GM12878 (cell line): Measurements from ENCODE around the gene TMEM252. TPM values are rescaled to one million over a fixed set of nuclear protein-coding genes. Genes with fewer than 3 reads are reported as not detected.

Experiments used
- BACH1 ChIP-seq: fragments of 450-650 bp; IDR thresholded peaks from 2 replicates; pipeline ENCODE4 v1.6.1; 2017; ENCODE audit warnings: mild to moderate bottlenecking, borderline replicate concordance
- CEBPZ ChIP-seq: fragments of 150-350 bp; IDR thresholded peaks from 2 replicates; pipeline ENCODE4 v1.6.1; 2016; ENCODE audit warnings: low read depth, low read length
- CTCF ChIP-seq, 3 experiments: IDR thresholded peaks in 2 of 3; conservative IDR thresholded peaks in 1 of 3; 2 replicates each; pipeline ENCODE4 v1.5.1; 2011; ENCODE audit warnings: low read depth in 3 of 3, low read length in 3 of 3, mild to moderate bottlenecking in 3 of 3, control low read depth in 2 of 3, moderate library complexity in 2 of 3, inconsistent platforms in 1 of 3, mixed read lengths in 1 of 3; ENCODE audit not compliant: control insufficient read depth in 2 of 3, insufficient read depth in 1 of 3; ENCODE audit errors: extremely low read depth in 1 of 3
- KAT2A ChIP-seq: conservative IDR thresholded peaks from 2 replicates; pipeline ENCODE4 v1.6.1; 2011; ENCODE audit warnings: low read depth, low read length; ENCODE audit not compliant: control insufficient read depth
- NFYB ChIP-seq: IDR thresholded peaks from 2 replicates; pipeline ENCODE4 v1.6.1; 2011; ENCODE audit warnings: low read depth, mild to moderate bottlenecking, low read length, improper control_type of control experiment, moderate library complexity; ENCODE audit not compliant: insufficient read depth
- RFX5 ChIP-seq: IDR thresholded peaks from 2 replicates; pipeline ENCODE4 v1.6.1; 2011; ENCODE audit warnings: low read depth, low read length, improper control_type of control experiment
- STAT3 ChIP-seq: IDR thresholded peaks from 2 replicates; pipeline ENCODE4 v1.6.1; 2011; ENCODE audit warnings: low read depth, low read length, improper control_type of control experiment
- ZNF687 ChIP-seq: fragments of 450-650 bp; IDR thresholded peaks from 2 replicates; pipeline ENCODE4 v1.6.1; 2017; ENCODE audit warnings: mild to moderate bottlenecking, moderate library complexity
- polyA plus RNA-seq, 11 experiments: library from polyadenylated mRNA; depleted of rRNA in 4 of 11; unstranded in 6 of 11; stranded (reverse) in 5 of 11; fragments of >200 nt; fragmentation: Nextera tagmentation in 4 of 11; fragmentation: Illumina TruSeq in 1 of 11; extraction: Ambion mirVana in 4 of 11; extraction: Trizol in 1 of 11; gene quantifications; 1 replicate in 1 of 11; 2 replicates in 10 of 11; pipeline versions ENCODE4 v1.2.1 to v1.2.3, GENCODE V29; 2011 to 2016; ENCODE audit warnings: inconsistent platforms in 2 of 11, missing spikeins in 2 of 11, low read depth in 1 of 11
- total RNA-seq, 4 experiments: library from RNA; depleted of rRNA in 3 of 4; stranded (reverse); fragments of >200 nt in 3 of 4; fragmentation: Illumina TruSeq in 1 of 4; extraction: Trizol in 1 of 4; gene quantifications; 2 replicates each; pipeline versions ENCODE4 v1.2.1 to v1.2.3, GENCODE V29; 2013 to 2021
- TF ChIP-seq, protein P1 (sequence below): fragments of 450-650 bp; IDR thresholded peaks from 2 replicates; pipeline ENCODE4 v1.6.1; 2017; ENCODE audit warnings: antibody characterized with exemption, mild to moderate bottlenecking, moderate library complexity

Gene TMEM252
- total and polyA plus RNA-seq, 10 of the 15 experiments (the other 5 are each of a cell fraction or from before 2014, with no cell fraction given) = not detected

- TF ChIP-seq CTCF (IDR thresholded peaks at IDR 0.05 in 2 of 3, conservative IDR thresholded peaks at IDR 0.05 in 1 of 3; ENCODE audit: control insufficient read depth in 2 of 3, extremely low read depth in 1 of 3, insufficient read depth in 1 of 3, low read depth in 3 of 3, low read length in 3 of 3) (no peak), KAT2A (no peak), NFYB (no peak), CEBPZ (no peak), RFX5 (no peak), BACH1 (no peak), ZNF687 (no peak), STAT3 (no peak)
- TF ChIP-seq, protein P1, sequence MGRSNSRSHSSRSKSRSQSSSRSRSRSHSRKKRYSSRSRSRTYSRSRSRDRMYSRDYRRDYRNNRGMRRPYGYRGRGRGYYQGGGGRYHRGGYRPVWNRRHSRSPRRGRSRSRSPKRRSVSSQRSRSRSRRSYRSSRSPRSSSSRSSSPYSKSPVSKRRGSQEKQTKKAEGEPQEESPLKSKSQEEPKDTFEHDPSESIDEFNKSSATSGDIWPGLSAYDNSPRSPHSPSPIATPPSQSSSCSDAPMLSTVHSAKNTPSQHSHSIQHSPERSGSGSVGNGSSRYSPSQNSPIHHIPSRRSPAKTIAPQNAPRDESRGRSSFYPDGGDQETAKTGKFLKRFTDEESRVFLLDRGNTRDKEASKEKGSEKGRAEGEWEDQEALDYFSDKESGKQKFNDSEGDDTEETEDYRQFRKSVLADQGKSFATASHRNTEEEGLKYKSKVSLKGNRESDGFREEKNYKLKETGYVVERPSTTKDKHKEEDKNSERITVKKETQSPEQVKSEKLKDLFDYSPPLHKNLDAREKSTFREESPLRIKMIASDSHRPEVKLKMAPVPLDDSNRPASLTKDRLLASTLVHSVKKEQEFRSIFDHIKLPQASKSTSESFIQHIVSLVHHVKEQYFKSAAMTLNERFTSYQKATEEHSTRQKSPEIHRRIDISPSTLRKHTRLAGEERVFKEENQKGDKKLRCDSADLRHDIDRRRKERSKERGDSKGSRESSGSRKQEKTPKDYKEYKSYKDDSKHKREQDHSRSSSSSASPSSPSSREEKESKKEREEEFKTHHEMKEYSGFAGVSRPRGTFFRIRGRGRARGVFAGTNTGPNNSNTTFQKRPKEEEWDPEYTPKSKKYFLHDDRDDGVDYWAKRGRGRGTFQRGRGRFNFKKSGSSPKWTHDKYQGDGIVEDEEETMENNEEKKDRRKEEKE = no peak
These were observed 37.3 kb upstream of the TMEM252 start (continued) for GRCh38 chr9:68577774-68578591.
